SK-N-SH (cell line): Measurements from ENCODE around the gene TOM1L2. TPM values are rescaled to one million over a fixed set of nuclear protein-coding genes. Genes with fewer than 3 reads are reported as not detected.

ENCODE experiments used
- CTCF ChIA-PET: fragments of 300-600, 350-600 bp; formaldehyde crosslinking; extraction: SDS; loops from one replicate; lab custom pipeline; 2021; lab: Yijun Ruan, JAX
- POLR2A ChIA-PET: fragments of 350-600 bp; sonication (Branson Sonifier 250); formaldehyde crosslinking; extraction: SDS; loops from one replicate; lab custom pipeline; 2020; ENCODE audit warnings: antibody characterized with exemption, inconsistent platforms; lab: Yijun Ruan, JAX
- DNase-seq: peaks from one replicate; pipeline ENCODE4 v3.0.0; 2012
- H2AFZ ChIP-seq: fragments of 200-600 bp; sonication (generic); 2 replicates; pipeline ENCODE4 v1.8.1; 2016; ENCODE audit warnings: antibody characterized with exemption, mild to moderate bottlenecking, low read depth
- H3F3A ChIP-seq: fragments of 200-600 bp; sonication (generic); replicated peaks from 2 replicates; pipeline ENCODE3; 2016; ENCODE audit warnings: antibody characterized with exemption, mild to moderate bottlenecking; ENCODE audit not compliant: insufficient read depth
- H3K27ac ChIP-seq, 2 experiments: fragments of 200-500 bp in 1 of 2; fragments of 200-600 bp in 1 of 2; sonication (Bioruptor generic) in 1 of 2; sonication (generic), shearing (Covaris generic) in 1 of 2; 2 replicates each; pipeline versions ENCODE4 v1.5.1 to v1.6.1; 2014 to 2016; ENCODE audit warnings: low read depth in 2 of 2, inconsistent platforms in 1 of 2, low read length in 1 of 2, mild to moderate bottlenecking in 1 of 2, mixed read lengths in 1 of 2
- H3K27me3 ChIP-seq: fragments of 200-600 bp; sonication (generic), shearing (Covaris generic); 2 replicates; pipeline ENCODE4 v1.6.1; 2016; ENCODE audit warnings: mixed run types; ENCODE audit not compliant: insufficient read depth
- H3K36me3 ChIP-seq, 2 experiments: fragments of 200-500 bp in 1 of 2; fragments of 200-600 bp in 1 of 2; sonication (Bioruptor generic) in 1 of 2; sonication (generic) in 1 of 2; replicated peaks in 1 of 2; 2 replicates each; pipeline versions ENCODE3 to v1.5.1; 2014 to 2016; ENCODE audit warnings: low read length in 1 of 2, mild to moderate bottlenecking in 1 of 2; ENCODE audit not compliant: insufficient read depth in 2 of 2, control insufficient read depth in 1 of 2
- H3K4me1 ChIP-seq, 2 experiments: fragments of 200-500 bp in 1 of 2; fragments of 200-600 bp in 1 of 2; sonication (Bioruptor generic) in 1 of 2; sonication (generic), shearing (Covaris generic) in 1 of 2; 2 replicates each; pipeline versions ENCODE4 v1.5.1 to v1.6.1; 2014 to 2016; ENCODE audit warnings: low read depth in 1 of 2, low read length in 1 of 2, mixed run types in 1 of 2; ENCODE audit not compliant: insufficient read depth in 2 of 2, control insufficient read depth in 1 of 2
- H3K4me2 ChIP-seq: fragments of 200-600 bp; sonication (generic), shearing (Covaris generic); 2 replicates; pipeline ENCODE4 v1.6.1; 2017; ENCODE audit warnings: mixed run types
- H3K4me3 ChIP-seq, 2 experiments: fragments of 200-500 bp in 1 of 2; fragments of 200-600 bp in 1 of 2; sonication (Bioruptor generic) in 1 of 2; sonication (generic), shearing (Covaris generic) in 1 of 2; 2 replicates each; pipeline versions ENCODE4 v1.5.1 to v1.8.1; 2014 to 2016; ENCODE audit warnings: low read depth in 2 of 2, inconsistent platforms in 1 of 2, low read length in 1 of 2, mild to moderate bottlenecking in 1 of 2, mixed read lengths in 1 of 2, moderate library complexity in 1 of 2
- H3K79me2 ChIP-seq: fragments of 200-600 bp; sonication (generic); 2 replicates; pipeline ENCODE4 v1.8.1; 2017; ENCODE audit warnings: mild to moderate bottlenecking; ENCODE audit not compliant: insufficient read depth
- H3K9ac ChIP-seq: fragments of 200-600 bp; sonication (generic); 2 replicates; pipeline ENCODE4 v1.6.1; 2017; ENCODE audit warnings: mixed run types
- H3K9me2 ChIP-seq: fragments of 200-600 bp; sonication (generic); 2 replicates; pipeline ENCODE4 v1.6.1; 2017; ENCODE audit warnings: mixed run types
- H3K9me3 ChIP-seq: fragments of 200-600 bp; sonication (generic); 2 replicates; pipeline ENCODE4 v1.6.1; 2017; ENCODE audit warnings: mixed run types, mild to moderate bottlenecking, moderate library complexity
- H4K20me1 ChIP-seq: fragments of 200-600 bp; sonication (generic); 2 replicates; pipeline ENCODE4 v1.6.1; 2017; ENCODE audit warnings: mild to moderate bottlenecking, mixed run types; ENCODE audit not compliant: insufficient read depth
- CHD2 ChIP-seq: fragments of 150-350 bp; IDR thresholded peaks from 2 replicates; pipeline ENCODE4 v1.6.1; 2018; ENCODE audit warnings: low read length; ENCODE audit not compliant: partially characterized antibody
- FOSL2 ChIP-seq: IDR thresholded peaks from 2 replicates; pipeline ENCODE4 v1.4.0; 2012; ENCODE audit warnings: low read depth, mild to moderate bottlenecking, moderate library complexity, borderline replicate concordance
- FOXM1 ChIP-seq: IDR thresholded peaks from 2 replicates; pipeline ENCODE4 v1.4.0; 2012; ENCODE audit warnings: low read depth, mild to moderate bottlenecking
- NRF1 ChIP-seq: IDR thresholded peaks from 2 replicates; pipeline ENCODE4 v1.6.1; 2012; ENCODE audit warnings: low read depth, mild to moderate bottlenecking, low read length
- POLR2AphosphoS5 ChIP-seq: IDR thresholded peaks from 2 replicates; pipeline ENCODE4 v1.6.1; 2012; ENCODE audit warnings: low read depth, low read length
- RAD21 ChIP-seq: IDR thresholded peaks from 2 replicates; pipeline ENCODE4 v1.6.1; 2012; ENCODE audit warnings: mild to moderate bottlenecking, low read length
- RCOR1 ChIP-seq: fragments of 150-350 bp; IDR thresholded peaks from 2 replicates; pipeline ENCODE4 v1.6.1; 2017; ENCODE audit warnings: antibody characterized with exemption, low read length
- SMC3 ChIP-seq: IDR thresholded peaks from 2 replicates; pipeline ENCODE4 v1.6.1; 2012; ENCODE audit warnings: low read depth, low read length, improper control_type of control experiment
- TAF1 ChIP-seq: IDR thresholded peaks from 2 replicates; pipeline ENCODE4 v1.6.1; 2012; ENCODE audit warnings: low read depth, mild to moderate bottlenecking, low read length, moderate library complexity, borderline replicate concordance
- YY1 ChIP-seq: IDR thresholded peaks from 2 replicates; pipeline ENCODE4 v1.4.0; 2012; ENCODE audit warnings: low read depth, mild to moderate bottlenecking
- WGBS: methylation state at CpG from one replicate; pipeline ENCODE4 v1.1.6; 2017; ENCODE audit warnings: low lambda C conversion rate; 5-methylcytosine and 5-hydroxymethylcytosine counted together
- polyA plus RNA-seq, 3 experiments: library from polyadenylated mRNA; depleted of rRNA; stranded (reverse); fragments of >200 nt; gene quantifications; 2 replicates each; pipeline ENCODE4 v1.2.3, GENCODE V29; 2012
- TF ChIP-seq, protein P1 (sequence below): fragments of 150-350 bp; IDR thresholded peaks from 2 replicates; pipeline ENCODE4 v1.6.1; 2017; ENCODE audit warnings: antibody characterized with exemption, low read length, low read depth, borderline replicate concordance
- TF ChIP-seq, protein P2 (sequence below): fragments of 150-350 bp; IDR thresholded peaks from 2 replicates; pipeline ENCODE4 v1.6.1; 2016; ENCODE audit warnings: mild to moderate bottlenecking, low read depth, low read length
- TF ChIP-seq, protein P3 (sequence below): IDR thresholded peaks from 2 replicates; pipeline ENCODE4 v1.6.1; 2012; ENCODE audit warnings: mild to moderate bottlenecking, low read depth, low read length, moderate library complexity
- TF ChIP-seq, protein P4 (sequence below): fragments of 200-600 bp; sonication (generic); IDR thresholded peaks from 2 replicates; pipeline ENCODE4 v1.6.1; 2017; ENCODE audit warnings: antibody characterized with exemption, mild to moderate bottlenecking, moderate library complexity
- TF ChIP-seq, protein P5 (sequence below): IDR thresholded peaks from 2 replicates; pipeline ENCODE4 v1.4.0; 2012; ENCODE audit warnings: low read depth, borderline replicate concordance

TOM1L2 gene
- polyA plus RNA-seq, 1 of the 3 experiments (the other 2 are of a cell fraction), result 85.4 TPM

DNA sequence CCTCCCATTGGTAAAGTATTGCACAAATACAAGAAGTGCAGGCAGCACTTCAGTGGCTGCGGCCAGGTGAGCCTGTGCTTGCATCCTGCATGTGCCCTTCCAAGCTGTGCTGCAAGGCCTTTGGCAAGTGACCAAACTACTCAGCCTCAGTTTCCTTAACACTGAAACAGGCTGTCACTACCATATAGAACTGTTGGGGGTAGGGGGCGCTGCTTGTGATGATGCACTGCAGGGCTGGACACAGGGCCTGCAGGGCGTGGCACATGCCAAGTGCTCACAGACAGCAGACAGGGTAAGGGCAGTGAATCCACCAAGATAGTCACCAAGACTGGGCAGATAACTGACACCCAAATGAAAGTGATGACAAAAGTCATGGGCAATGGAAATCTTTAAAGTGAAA is 69.8 kb downstream of the TOM1L2 start:
- no peaks in the 10 kb centered on the region for H3K9me3 ChIP-seq
- H4K20me1 ChIP-seq, result no peaks in the 10 kb centered on the region
- H3K4me1 ChIP-seq, result peaks cover 16 to 40% of the 10 kb centered on the region in 2 experiments
- H3K4me3 ChIP-seq, result no peak overlapping the region
- 0 out of 2 replicates have a peak, but pooled peaks cover 6% of the 10 kb centered on the region for H3K79me2 ChIP-seq
- H3K27me3 ChIP-seq, result no peaks in the 10 kb centered on the region
- ChIA-PET CTCF (interaction anchor here (1.4 to 4.7 kb wide), 3 partner anchors 11 to 38 kb away, joined by 3 to 38 read pairs (median 22); no protein-coding TSS in a partner anchor), POLR2A (no interaction called here)
- H3K9ac ChIP-seq, result no peak overlapping the region
- peaks cover 23 to 28% of the 10 kb centered on the region in 2 experiments for H3K36me3 ChIP-seq
- peak overlapping the region in 1 of 2 experiments; percentile 29; a peak in 2 of 4 replicates for H3K27ac ChIP-seq
- DNase-seq, result no peak
- WGBS, result 92% methylated on average over 2 of the region's 3 CpGs
- H3F3A ChIP-seq, result peaks cover 25% of the 10 kb centered on the region
- no peak overlapping the region for H3K4me2 ChIP-seq
- no peaks in the 10 kb centered on the region for H3K9me2 ChIP-seq
- H2AFZ ChIP-seq, result no peak overlapping the region
- no peak for TF ChIP-seq RCOR1
- TF ChIP-seq, all 33 proteins: peak for 0

DNA sequence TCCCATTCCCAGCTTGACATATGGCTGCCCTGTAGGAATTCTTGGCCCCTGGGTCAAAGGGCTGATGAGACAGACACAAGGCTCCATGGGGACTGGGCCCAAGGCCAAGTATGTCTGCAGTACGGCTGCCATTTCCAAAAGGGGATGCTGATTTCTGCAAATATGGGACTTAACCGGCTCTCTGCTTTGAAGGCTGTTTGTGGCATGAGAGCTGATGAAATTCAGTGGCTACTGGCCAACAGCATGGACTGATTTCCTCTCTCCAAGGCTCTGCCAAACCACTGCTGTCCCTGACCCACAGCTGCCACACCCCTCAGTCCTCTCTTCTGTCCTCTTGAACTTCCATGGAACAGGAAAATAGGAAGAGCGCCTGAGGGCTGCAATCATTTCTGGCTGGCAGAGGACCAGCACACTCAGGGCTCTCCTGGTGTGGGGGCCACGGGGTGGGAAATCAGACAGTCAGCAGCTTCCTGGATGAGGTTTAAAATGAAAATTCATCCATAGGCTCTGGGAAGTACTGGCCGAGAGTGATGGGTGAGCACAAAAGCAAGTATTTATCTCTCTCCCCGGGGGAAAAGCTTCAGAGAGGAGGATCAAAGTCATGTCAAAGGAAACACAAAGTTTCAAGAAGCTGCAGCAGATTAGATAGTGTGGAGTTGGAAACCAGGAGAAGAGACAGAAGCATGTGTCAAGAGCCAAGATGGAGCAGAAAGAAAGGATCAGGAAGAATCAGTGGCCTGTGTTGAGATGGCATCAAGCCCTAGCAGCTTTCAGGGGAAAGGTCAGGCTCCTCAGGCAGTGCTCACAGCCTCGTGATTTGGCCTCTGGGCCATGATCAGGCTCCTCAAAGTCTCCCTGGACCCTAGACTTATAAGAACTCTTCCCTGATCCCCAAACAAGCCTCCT is 71.3 kb downstream of the TOM1L2 start:
- Histone ChIP-seq H3K36me3 (peaks cover 23 to 35% of the 10 kb centered on the region in 2 experiments), H3K79me2 (0 out of 2 replicates have a peak, but pooled peaks cover 6% of the 10 kb centered on the region), H3K4me1 (peaks cover 16 to 33% of the 10 kb centered on the region in 2 experiments), H3K27me3 (no peaks in the 10 kb centered on the region), H3K9me3 (no peaks in the 10 kb centered on the region), H2AFZ (no peak overlapping the region), H3K27ac (peak overlapping the region; percentile 70 to 98), H3F3A (peaks cover 25% of the 10 kb centered on the region), H3K9me2 (no peaks in the 10 kb centered on the region), H3K4me3 (0 out of 4 replicates have a peak overlapping the region, but pooled peaks of 1 of the 2 experiments have one; percentile 13), H3K9ac (no peak overlapping the region), H4K20me1 (no peaks in the 10 kb centered on the region), H3K4me2 (peak overlapping the region; percentile 62)
- WGBS, result 25% methylated on average over 5 of the region's 7 CpGs
- peak; percentile 77 for DNase-seq
- ChIA-PET CTCF (interaction anchor here (0.7 to 4.7 kb wide), 7 partner anchors 10 to 133 kb away, joined by 3 to 38 read pairs (median 4); no protein-coding TSS in a partner anchor), POLR2A (interaction anchor here (0.9 to 2.1 kb wide), 5 partner anchors 9 to 24 kb away, joined by 3 to 7 read pairs (median 5); no protein-coding TSS in a partner anchor)
- TF ChIP-seq NRF1 (no peak), FOSL2 (peak; percentile 17; the same call in 1 of the 2 replicates), POLR2AphosphoS5 (no peak; the same call in none of the 2 replicates), TAF1 (no peak), FOXM1 (peak; percentile 81; the same call in 1 of the 2 replicates), SMC3 (no peak), CHD2 (peak; percentile 34), YY1 (peak; percentile 75; the same call in 1 of the 2 replicates), RAD21 (no peak)
- TF ChIP-seq, protein P1, sequence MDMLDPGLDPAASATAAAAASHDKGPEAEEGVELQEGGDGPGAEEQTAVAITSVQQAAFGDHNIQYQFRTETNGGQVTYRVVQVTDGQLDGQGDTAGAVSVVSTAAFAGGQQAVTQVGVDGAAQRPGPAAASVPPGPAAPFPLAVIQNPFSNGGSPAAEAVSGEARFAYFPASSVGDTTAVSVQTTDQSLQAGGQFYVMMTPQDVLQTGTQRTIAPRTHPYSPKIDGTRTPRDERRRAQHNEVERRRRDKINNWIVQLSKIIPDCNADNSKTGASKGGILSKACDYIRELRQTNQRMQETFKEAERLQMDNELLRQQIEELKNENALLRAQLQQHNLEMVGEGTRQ, result no peak
- TF ChIP-seq, protein P2, sequence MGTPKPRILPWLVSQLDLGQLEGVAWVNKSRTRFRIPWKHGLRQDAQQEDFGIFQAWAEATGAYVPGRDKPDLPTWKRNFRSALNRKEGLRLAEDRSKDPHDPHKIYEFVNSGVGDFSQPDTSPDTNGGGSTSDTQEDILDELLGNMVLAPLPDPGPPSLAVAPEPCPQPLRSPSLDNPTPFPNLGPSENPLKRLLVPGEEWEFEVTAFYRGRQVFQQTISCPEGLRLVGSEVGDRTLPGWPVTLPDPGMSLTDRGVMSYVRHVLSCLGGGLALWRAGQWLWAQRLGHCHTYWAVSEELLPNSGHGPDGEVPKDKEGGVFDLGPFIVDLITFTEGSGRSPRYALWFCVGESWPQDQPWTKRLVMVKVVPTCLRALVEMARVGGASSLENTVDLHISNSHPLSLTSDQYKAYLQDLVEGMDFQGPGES, result no peak
- TF ChIP-seq, protein P3, sequence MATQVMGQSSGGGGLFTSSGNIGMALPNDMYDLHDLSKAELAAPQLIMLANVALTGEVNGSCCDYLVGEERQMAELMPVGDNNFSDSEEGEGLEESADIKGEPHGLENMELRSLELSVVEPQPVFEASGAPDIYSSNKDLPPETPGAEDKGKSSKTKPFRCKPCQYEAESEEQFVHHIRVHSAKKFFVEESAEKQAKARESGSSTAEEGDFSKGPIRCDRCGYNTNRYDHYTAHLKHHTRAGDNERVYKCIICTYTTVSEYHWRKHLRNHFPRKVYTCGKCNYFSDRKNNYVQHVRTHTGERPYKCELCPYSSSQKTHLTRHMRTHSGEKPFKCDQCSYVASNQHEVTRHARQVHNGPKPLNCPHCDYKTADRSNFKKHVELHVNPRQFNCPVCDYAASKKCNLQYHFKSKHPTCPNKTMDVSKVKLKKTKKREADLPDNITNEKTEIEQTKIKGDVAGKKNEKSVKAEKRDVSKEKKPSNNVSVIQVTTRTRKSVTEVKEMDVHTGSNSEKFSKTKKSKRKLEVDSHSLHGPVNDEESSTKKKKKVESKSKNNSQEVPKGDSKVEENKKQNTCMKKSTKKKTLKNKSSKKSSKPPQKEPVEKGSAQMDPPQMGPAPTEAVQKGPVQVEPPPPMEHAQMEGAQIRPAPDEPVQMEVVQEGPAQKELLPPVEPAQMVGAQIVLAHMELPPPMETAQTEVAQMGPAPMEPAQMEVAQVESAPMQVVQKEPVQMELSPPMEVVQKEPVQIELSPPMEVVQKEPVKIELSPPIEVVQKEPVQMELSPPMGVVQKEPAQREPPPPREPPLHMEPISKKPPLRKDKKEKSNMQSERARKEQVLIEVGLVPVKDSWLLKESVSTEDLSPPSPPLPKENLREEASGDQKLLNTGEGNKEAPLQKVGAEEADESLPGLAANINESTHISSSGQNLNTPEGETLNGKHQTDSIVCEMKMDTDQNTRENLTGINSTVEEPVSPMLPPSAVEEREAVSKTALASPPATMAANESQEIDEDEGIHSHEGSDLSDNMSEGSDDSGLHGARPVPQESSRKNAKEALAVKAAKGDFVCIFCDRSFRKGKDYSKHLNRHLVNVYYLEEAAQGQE, result no peak; the same call in 1 of the 2 replicates
- TF ChIP-seq, protein P4, sequence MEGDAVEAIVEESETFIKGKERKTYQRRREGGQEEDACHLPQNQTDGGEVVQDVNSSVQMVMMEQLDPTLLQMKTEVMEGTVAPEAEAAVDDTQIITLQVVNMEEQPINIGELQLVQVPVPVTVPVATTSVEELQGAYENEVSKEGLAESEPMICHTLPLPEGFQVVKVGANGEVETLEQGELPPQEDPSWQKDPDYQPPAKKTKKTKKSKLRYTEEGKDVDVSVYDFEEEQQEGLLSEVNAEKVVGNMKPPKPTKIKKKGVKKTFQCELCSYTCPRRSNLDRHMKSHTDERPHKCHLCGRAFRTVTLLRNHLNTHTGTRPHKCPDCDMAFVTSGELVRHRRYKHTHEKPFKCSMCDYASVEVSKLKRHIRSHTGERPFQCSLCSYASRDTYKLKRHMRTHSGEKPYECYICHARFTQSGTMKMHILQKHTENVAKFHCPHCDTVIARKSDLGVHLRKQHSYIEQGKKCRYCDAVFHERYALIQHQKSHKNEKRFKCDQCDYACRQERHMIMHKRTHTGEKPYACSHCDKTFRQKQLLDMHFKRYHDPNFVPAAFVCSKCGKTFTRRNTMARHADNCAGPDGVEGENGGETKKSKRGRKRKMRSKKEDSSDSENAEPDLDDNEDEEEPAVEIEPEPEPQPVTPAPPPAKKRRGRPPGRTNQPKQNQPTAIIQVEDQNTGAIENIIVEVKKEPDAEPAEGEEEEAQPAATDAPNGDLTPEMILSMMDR, result no peak
- TF ChIP-seq, protein P5, sequence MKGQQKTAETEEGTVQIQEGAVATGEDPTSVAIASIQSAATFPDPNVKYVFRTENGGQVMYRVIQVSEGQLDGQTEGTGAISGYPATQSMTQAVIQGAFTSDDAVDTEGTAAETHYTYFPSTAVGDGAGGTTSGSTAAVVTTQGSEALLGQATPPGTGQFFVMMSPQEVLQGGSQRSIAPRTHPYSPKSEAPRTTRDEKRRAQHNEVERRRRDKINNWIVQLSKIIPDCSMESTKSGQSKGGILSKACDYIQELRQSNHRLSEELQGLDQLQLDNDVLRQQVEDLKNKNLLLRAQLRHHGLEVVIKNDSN, result no peak; the same call in 1 of the 2 replicates
